HEK293T (cell line): ENCODE measurements around the gene RNLS.

Experiments used
- CTCF ChIA-PET: fragments of 350-600 bp; formaldehyde crosslinking; extraction: SDS; loops from one replicate; lab custom pipeline; 2021; ENCODE audit warnings: antibody characterized with exemption, inconsistent platforms; lab: Yijun Ruan, JAX
- POLR2A ChIA-PET: fragments of 350-600 bp; formaldehyde crosslinking; extraction: SDS; loops from one replicate; lab custom pipeline; 2020; ENCODE audit warnings: antibody characterized with exemption, inconsistent platforms; lab: Yijun Ruan, JAX
- DNase-seq: peaks from one replicate; pipeline ENCODE4 v3.0.0; 2012; ENCODE audit warnings: mixed read lengths; ENCODE audit errors: extremely low spot score
- ARNT ChIP-seq: fragments of 450-650 bp; IDR thresholded peaks from 2 replicates; pipeline ENCODE4 v1.6.1; 2017; ENCODE audit warnings: mild to moderate bottlenecking
- BHLHE40 ChIP-seq: fragments of 450-650 bp; IDR thresholded peaks from 2 replicates; pipeline ENCODE4 v1.6.1; 2016; ENCODE audit warnings: mild to moderate bottlenecking, moderate library complexity, borderline replicate concordance
- CTBP1 ChIP-seq: fragments of 450-650 bp; IDR thresholded peaks from 2 replicates; pipeline ENCODE4 v1.6.1; 2016; ENCODE audit warnings: borderline replicate concordance
- ELF4 ChIP-seq: fragments of 450-650 bp; IDR thresholded peaks from 2 replicates; pipeline ENCODE4 v1.6.1; 2017; ENCODE audit warnings: antibody characterized with exemption
- FOXA1 ChIP-seq: fragments of 450-650 bp; IDR thresholded peaks from 2 replicates; pipeline ENCODE4 v1.6.1; 2016; ENCODE audit warnings: mild to moderate bottlenecking
- FOXK2 ChIP-seq: fragments of 450-650 bp; IDR thresholded peaks from 2 replicates; pipeline ENCODE4 v1.6.1; 2016; ENCODE audit warnings: mild to moderate bottlenecking
- FOXM1 ChIP-seq: fragments of 450-650 bp; IDR thresholded peaks from 2 replicates; pipeline ENCODE4 v1.6.1; 2017; ENCODE audit warnings: mild to moderate bottlenecking, borderline replicate concordance
- HDGF ChIP-seq: fragments of 450-650 bp; IDR thresholded peaks from 2 replicates; pipeline ENCODE4 v1.6.1; 2017; ENCODE audit warnings: antibody characterized with exemption, borderline replicate concordance
- L3MBTL2 ChIP-seq: fragments of 450-650 bp; conservative IDR thresholded peaks from 2 replicates; pipeline ENCODE4 v1.6.1; 2016; ENCODE audit warnings: mild to moderate bottlenecking
- LEF1 ChIP-seq: fragments of 450-650 bp; IDR thresholded peaks from 2 replicates; pipeline ENCODE4 v1.6.1; 2017; ENCODE audit warnings: mild to moderate bottlenecking, borderline replicate concordance
- NFRKB ChIP-seq: fragments of 450-650 bp; IDR thresholded peaks from 2 replicates; pipeline ENCODE4 v1.6.1; 2016; ENCODE audit warnings: mild to moderate bottlenecking, moderate library complexity
- SP1 ChIP-seq: fragments of 450-650 bp; IDR thresholded peaks from 2 replicates; pipeline ENCODE4 v1.6.1; 2017
- SUZ12 ChIP-seq: fragments of 450-650 bp; IDR thresholded peaks from 2 replicates; pipeline ENCODE4 v1.6.1; 2016; ENCODE audit warnings: mild to moderate bottlenecking
- TARDBP ChIP-seq: fragments of 450-650 bp; IDR thresholded peaks from 2 replicates; pipeline ENCODE4 v1.6.1; 2016
- ZNF384 ChIP-seq: fragments of 450-650 bp; IDR thresholded peaks from 2 replicates; pipeline ENCODE4 v1.6.1; 2016
- TF ChIP-seq, protein P1 (sequence below): fragments of 450-650 bp; IDR thresholded peaks from 2 replicates; pipeline ENCODE4 v1.6.1; 2016

The RNLS gene

DNA sequence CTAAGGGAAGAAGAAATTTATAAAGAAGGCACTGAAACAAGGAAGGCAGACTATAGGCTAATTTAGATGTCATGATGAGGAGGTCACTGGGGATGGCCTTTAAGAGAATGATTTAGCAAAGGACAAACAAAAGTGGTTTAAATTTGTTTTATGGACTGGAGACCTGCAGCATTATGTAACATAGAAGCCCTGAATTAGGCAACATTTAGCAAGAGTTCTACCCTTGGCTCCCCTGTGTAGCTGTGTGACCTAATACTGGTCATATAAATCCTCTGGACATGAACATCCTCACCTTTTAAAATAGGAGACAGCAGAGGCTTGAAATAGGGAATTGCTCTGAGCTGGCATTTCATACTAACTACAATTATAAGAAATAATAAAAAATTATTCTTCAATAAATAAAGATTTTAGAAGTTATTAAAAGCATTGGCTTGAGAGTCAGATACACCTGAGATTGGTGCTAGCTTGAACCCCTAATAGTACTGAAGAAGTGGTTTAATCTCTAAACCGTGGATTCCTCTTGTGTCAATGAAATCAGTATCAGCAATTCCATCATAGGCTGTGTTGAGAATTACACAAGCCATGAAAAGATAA lies 48.9 kb downstream of the RNLS start:
- no peak for DNase-seq
- CTCF ChIA-PET = no interaction called here
- no peak for TF ChIP-seq CTBP1
- TF ChIP-seq LEF1 = no peak
- no peak for TF ChIP-seq L3MBTL2
- TF ChIP-seq NFRKB = no peak
- no peak for TF ChIP-seq FOXM1
- TF ChIP-seq ZNF384 = no peak
- TF ChIP-seq BHLHE40 = no peak
- TF ChIP-seq ELF4 = no peak
- no peak for TF ChIP-seq SP1
- no peak for TF ChIP-seq ARNT
- no peak for TF ChIP-seq SUZ12
- TF ChIP-seq HDGF = no peak
- no peak for TF ChIP-seq TARDBP
- POLR2A ChIA-PET = no interaction called here

DNA sequence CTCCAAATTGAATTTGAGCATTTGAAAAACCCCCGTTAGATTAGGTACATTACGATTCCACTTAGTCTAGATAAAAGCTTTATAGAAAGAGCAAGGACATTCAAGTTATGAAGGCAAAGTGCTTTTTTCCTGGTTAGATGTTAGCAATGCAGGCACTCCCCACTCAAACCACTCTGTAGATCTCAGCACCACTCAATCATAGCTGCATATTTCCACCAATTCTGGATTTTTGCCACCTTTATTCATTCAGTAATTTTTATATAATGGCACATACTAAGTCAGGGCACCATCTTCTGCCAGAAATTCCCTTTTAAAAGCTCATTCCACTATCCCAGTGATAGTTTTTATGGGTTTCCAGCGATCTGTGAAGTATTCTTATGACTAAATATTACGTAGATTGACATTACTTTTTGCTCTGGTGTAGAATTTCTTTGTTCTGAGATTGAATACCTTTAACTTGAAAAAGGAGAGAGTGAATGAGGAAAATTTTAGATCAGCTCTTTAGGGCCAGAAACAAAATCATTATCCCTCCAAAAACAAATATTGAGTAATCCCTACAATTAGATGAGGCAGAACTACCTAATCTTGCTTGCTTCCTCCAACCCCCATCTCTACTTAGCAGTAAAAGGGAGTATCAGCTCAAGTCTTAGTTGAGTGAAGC lies 51.6 kb downstream of the RNLS start:
- ChIA-PET POLR2A (no interaction called here), CTCF (no interaction called here)

DNA sequence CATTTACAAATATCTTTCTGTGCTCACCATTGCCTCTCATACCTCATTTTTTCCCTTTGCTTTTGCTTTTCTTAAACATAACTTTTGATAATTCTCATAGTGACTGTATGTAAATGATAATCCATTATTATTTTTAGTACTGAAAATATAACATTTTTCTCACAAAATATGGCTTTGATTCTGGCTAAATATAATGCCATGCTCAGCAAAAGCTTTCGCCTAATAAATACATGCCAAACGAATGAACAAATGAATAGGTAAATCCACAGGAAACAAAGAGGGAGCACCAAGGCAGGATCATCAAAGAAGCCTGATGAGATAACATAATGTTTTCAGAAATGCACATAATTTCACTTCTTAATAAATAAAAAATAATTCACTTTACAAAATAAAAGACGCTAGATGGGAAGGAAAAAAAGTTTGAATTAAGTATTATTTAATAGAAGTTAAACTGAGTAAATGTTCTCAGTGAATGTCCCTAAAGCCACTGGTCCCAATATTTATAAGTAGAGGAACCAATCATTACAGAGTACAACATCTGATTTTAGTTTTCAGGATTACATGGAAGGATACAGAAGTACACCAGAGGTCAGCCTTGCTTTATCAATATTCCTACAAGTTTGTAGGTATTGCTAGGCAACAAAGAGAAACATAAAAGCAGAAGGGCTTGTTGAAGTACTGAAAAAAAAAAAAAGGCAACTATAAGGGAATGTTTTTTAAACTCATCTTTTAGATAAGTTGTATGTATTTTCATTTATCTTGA lies 52.3 kb downstream of the RNLS start:
- TF ChIP-seq ELF4 (no peak), NFRKB (no peak), ARNT (no peak), L3MBTL2 (no peak), LEF1 (no peak), FOXA1 (no peak), SP1 (no peak), CTBP1 (no peak), FOXM1 (no peak), FOXK2 (no peak), SUZ12 (no peak), TARDBP (no peak), ZNF384 (no peak), HDGF (no peak), BHLHE40 (no peak)
- TF ChIP-seq, protein P1, sequence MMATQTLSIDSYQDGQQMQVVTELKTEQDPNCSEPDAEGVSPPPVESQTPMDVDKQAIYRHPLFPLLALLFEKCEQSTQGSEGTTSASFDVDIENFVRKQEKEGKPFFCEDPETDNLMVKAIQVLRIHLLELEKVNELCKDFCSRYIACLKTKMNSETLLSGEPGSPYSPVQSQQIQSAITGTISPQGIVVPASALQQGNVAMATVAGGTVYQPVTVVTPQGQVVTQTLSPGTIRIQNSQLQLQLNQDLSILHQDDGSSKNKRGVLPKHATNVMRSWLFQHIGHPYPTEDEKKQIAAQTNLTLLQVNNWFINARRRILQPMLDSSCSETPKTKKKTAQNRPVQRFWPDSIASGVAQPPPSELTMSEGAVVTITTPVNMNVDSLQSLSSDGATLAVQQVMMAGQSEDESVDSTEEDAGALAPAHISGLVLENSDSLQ = no peak
- POLR2A ChIA-PET = no interaction called here
- CTCF ChIA-PET = no interaction called here
- DNase-seq = no peak

More for the DNA sequence above, 51.6 kb downstream of the RNLS start:
- TF ChIP-seq NFRKB (no peak), ARNT (no peak)
- DNase-seq = no peak

DNA sequence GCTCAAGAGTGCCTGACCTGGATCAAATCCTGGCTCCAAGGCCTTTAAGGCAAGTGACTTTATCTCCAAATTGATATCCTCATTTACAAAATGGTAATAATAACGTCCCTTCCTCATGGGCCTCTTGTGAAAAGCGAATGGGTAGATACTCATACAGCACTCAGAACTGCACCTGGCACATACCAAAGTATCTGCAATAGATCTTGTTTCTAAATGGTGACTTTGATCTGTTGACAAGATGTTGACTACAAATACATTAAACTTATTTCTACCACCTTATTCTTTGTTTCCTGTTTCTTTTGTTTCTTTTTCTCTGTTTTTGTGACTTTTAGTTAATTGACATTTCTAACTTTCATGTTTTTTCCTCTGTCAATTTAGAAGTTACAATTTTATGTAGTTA lies 53.0 kb downstream of the RNLS start:
- DNase-seq = no peak
- TF ChIP-seq, protein P1 = no peak
- TF ChIP-seq ZNF384 = no peak
- CTCF ChIA-PET = no interaction called here
- POLR2A ChIA-PET = no interaction called here

DNA sequence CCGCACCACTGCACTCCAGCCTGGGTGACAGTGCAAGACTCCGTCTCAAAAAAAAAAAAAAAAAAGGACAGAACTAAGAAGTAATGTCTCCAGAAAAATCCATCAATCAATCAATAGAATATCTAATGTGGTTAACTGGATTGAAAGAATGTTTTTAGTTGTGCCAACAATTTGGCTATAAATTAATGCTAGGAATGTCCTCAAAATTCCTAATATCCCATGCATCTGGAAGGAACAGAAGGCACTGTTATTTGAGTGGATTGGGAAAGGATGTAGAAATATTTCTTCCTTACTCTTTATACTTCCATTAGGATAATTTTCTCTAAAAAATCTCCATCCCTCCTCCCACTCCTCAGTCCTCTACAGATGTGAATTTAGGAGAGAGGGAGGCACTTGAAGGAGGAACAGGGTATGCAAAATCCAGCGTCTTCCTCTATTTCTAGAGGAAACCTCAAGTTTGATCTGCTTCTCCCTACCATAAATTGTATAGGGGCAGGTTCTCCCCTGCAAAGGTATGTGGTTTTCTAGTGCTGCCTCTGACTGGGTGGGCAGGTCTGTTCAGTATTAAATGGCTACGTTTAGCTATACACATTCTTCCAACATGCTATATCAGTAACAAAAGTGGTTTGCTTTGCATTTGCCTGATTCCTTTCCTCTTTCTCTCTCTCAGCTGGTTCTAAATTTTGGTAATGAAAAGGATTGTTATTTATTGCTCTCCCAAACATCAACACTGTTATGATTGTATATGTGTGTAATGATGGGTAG lies 54.1 kb downstream of the RNLS start:
- no peak for DNase-seq
- ChIA-PET POLR2A (no interaction called here), CTCF (no interaction called here)
- TF ChIP-seq FOXA1 (no peak), SUZ12 (no peak), ELF4 (no peak), BHLHE40 (no peak), TARDBP (no peak), LEF1 (no peak), L3MBTL2 (no peak), FOXK2 (no peak), SP1 (no peak), ZNF384 (no peak), HDGF (no peak), ARNT (no peak)
- TF ChIP-seq, protein P1 = no peak

DNA sequence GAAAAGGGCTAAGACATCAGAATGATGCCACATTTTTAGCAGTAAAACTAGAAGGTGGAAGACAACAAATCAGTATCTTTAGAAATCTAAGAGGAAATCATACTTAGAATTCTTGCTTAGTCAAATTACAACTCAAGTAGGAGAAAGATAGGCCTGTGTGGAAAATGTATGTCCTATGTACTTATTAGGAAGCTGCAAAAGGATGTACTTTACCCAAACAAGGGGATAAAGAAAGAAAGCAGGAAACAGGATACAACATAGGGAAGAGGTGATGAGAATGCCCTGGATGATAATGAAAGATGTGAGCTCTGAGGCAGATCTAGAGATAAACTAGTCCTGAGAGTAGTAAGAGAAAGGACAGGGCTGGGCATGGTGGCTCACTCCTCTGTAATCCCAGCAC lies 54.9 kb downstream of the RNLS start:
- DNase-seq = no peak
- POLR2A ChIA-PET = no interaction called here
- CTCF ChIA-PET = no interaction called here
- TF ChIP-seq LEF1 (no peak), FOXK2 (no peak), TARDBP (no peak), FOXA1 (no peak), HDGF (no peak), ARNT (no peak), ZNF384 (no peak), FOXM1 (no peak), SUZ12 (no peak), L3MBTL2 (no peak)
- TF ChIP-seq, protein P1 = no peak
